Loucy (cell line): ENCODE data around the gene ERICH4.
A peak's percentile ranks its signal among the peaks of the same experiment; 100 is the strongest.

Source experiments
- H2AFZ ChIP-seq: fragments of 200-600 bp; sonication (generic); 2 replicates; pipeline ENCODE4 v1.6.0; 2016; ENCODE audit warnings: antibody characterized with exemption, mild to moderate bottlenecking, low read length, moderate library complexity
- H3F3A ChIP-seq: fragments of 200-600 bp; 2 replicates; pipeline ENCODE4 v1.6.0; 2016; ENCODE audit warnings: antibody characterized with exemption, low read depth, mild to moderate bottlenecking
- H3K27me3 ChIP-seq: fragments of 200-600 bp; sonication (generic); 2 replicates; pipeline ENCODE4 v1.6.1; 2014; ENCODE audit warnings: low read length, mild to moderate bottlenecking; ENCODE audit not compliant: insufficient read depth, poor library complexity, severe bottlenecking
- H3K36me3 ChIP-seq: fragments of 200-600 bp; sonication (generic); 2 replicates; pipeline ENCODE4 v1.6.1; 2016; ENCODE audit warnings: low read length; ENCODE audit not compliant: insufficient read depth
- H3K4me1 ChIP-seq: fragments of 200-600 bp; sonication (generic); 2 replicates; pipeline ENCODE4 v1.5.1; 2014; ENCODE audit warnings: low read length, mild to moderate bottlenecking; ENCODE audit not compliant: insufficient read depth, poor library complexity, severe bottlenecking
- H3K4me2 ChIP-seq: fragments of 200-600 bp; sonication (generic); 2 replicates; pipeline ENCODE4 v1.6.0; 2014; ENCODE audit warnings: antibody characterized with exemption, low read length, low read depth, mild to moderate bottlenecking; ENCODE audit not compliant: poor library complexity, severe bottlenecking
- H3K4me3 ChIP-seq: fragments of 200-600 bp; sonication (generic); 2 replicates; pipeline ENCODE4 v1.5.1; 2014; ENCODE audit warnings: low read length, mild to moderate bottlenecking, mixed read lengths; ENCODE audit not compliant: poor library complexity, severe bottlenecking
- H3K79me2 ChIP-seq: fragments of 200-600 bp; sonication (generic); 2 replicates; pipeline ENCODE4 v1.6.1; 2014; ENCODE audit warnings: low read length; ENCODE audit not compliant: insufficient read depth
- H3K9ac ChIP-seq: fragments of 200-600 bp; sonication (generic); 2 replicates; pipeline ENCODE4 v1.6.0; 2014; ENCODE audit warnings: mild to moderate bottlenecking, low read depth, low read length, moderate library complexity; ENCODE audit not compliant: poor library complexity, severe bottlenecking
- H3K9me2 ChIP-seq: fragments of 200-600 bp; sonication (generic); replicated peaks from 2 replicates; pipeline ENCODE4 v1.6.1; 2016; ENCODE audit warnings: low read depth, low read length, mixed read lengths
- H3K9me3 ChIP-seq: fragments of 200-600 bp; sonication (generic); 2 replicates; pipeline ENCODE4 v1.6.1; 2014; ENCODE audit warnings: mild to moderate bottlenecking, antibody characterized with exemption, low read length, low read depth; ENCODE audit not compliant: insufficient read depth
- H4K20me1 ChIP-seq: fragments of 200-600 bp; sonication (generic); 2 replicates; pipeline ENCODE4 v1.6.0; 2014; ENCODE audit warnings: antibody characterized with exemption, low read length, mild to moderate bottlenecking; ENCODE audit not compliant: insufficient read depth, poor library complexity, severe bottlenecking
- EZH2phosphoT487 ChIP-seq: fragments of 200-600 bp; IDR thresholded peaks from 2 replicates; pipeline ENCODE4 v1.6.1; 2018; ENCODE audit warnings: antibody characterized with exemption, mild to moderate bottlenecking, moderate library complexity, borderline replicate concordance
- TF ChIP-seq, protein P1 (sequence below): fragments of 200-600 bp; sonication (generic); conservative IDR thresholded peaks from 2 replicates; pipeline ENCODE4 v1.5.1; 2014; ENCODE audit warnings: mild to moderate bottlenecking, antibody characterized with exemption, low read length

ERICH4 gene

DNA sequence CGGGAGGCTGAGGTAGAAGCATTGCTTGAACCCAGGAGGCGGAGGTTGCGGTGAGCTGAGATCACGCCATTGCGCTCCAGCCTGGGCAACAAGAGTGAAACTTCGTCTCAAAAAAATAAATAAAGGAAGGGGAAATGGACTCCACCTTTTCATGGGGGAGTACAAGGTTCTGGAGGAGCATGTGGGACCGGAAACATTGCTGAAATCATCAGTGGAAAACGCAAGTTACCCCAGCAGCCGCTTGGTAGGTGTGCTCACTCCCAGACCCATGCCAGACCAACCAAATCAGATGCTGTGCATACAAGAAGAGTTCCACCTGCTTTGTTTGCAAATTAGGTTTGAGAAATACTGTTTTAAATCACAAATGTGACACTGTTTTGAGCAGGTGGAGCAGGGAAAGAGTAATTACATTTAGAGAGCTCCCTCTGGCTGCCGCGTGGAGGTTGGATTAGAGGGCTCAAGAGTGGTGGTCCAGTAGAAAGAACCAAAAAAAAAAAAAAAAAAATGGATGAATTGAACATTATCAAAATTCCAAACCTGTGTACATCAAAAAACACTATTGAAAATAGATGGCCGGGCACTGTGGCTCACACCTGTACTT is 4.9 kb downstream of the ERICH4 start:
- H3F3A ChIP-seq = no peaks in the 10 kb centered on the region
- H3K27me3 ChIP-seq = no peaks in the 10 kb centered on the region
- H3K36me3 ChIP-seq = no peaks in the 10 kb centered on the region
- no peak overlapping the region for H3K9ac ChIP-seq
- no peak overlapping the region for H3K4me2 ChIP-seq
- TF ChIP-seq, protein P1, sequence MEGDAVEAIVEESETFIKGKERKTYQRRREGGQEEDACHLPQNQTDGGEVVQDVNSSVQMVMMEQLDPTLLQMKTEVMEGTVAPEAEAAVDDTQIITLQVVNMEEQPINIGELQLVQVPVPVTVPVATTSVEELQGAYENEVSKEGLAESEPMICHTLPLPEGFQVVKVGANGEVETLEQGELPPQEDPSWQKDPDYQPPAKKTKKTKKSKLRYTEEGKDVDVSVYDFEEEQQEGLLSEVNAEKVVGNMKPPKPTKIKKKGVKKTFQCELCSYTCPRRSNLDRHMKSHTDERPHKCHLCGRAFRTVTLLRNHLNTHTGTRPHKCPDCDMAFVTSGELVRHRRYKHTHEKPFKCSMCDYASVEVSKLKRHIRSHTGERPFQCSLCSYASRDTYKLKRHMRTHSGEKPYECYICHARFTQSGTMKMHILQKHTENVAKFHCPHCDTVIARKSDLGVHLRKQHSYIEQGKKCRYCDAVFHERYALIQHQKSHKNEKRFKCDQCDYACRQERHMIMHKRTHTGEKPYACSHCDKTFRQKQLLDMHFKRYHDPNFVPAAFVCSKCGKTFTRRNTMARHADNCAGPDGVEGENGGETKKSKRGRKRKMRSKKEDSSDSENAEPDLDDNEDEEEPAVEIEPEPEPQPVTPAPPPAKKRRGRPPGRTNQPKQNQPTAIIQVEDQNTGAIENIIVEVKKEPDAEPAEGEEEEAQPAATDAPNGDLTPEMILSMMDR = peak; percentile 35
- TF ChIP-seq EZH2phosphoT487 = no peak
- H3K79me2 ChIP-seq = no peaks in the 10 kb centered on the region
- no peaks in the 10 kb centered on the region for H3K4me1 ChIP-seq
- no peaks in the 10 kb centered on the region for H3K9me2 ChIP-seq
- H3K4me3 ChIP-seq = no peak overlapping the region
- no peaks in the 10 kb centered on the region for H4K20me1 ChIP-seq
- no peak overlapping the region for H2AFZ ChIP-seq
- no peaks in the 10 kb centered on the region for H3K9me3 ChIP-seq

DNA sequence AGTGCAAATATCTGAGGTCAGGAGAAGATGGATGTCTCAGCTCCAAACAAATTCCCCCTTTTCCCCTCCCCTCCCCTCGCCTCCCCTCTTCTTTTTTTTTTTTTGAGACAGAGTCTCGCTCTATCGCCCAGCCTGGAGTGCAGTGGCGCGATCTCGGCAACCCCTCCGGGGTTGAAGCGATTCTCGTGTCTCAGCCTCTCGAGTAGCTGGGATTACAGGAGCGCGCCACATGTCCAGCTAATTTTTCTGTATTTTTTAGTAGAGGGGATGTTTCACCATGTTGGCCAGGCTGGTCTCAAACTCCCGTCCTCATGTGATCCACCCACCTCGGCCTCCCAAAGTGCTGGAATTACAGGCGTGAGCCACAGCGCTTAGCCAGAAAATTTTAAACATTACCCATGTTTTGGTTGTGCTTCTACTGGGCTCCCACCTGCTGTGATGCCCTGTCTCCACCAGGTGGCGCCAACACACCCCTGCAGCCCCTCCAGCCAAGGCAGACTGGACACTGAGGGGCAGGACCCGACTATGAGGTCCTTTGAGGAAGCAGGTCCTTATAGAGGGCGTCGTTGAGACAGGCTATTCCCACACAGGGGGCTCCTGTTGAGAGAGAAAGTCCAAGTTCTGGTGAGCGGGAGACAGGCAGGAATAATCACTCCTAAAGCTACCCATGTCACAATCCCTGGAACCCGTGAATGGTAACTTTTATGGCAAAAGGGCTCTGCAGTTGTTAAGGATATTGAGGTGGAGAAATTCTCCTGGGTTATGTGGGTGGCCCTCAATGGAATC is 6.3 kb downstream of the ERICH4 start:
- peak overlapping the region; percentile 63 for H3K4me3 ChIP-seq
- peak overlapping the region; percentile 37 for H3K9ac ChIP-seq
- no peaks in the 10 kb centered on the region for H3K9me2 ChIP-seq
- TF ChIP-seq, protein P1 = peak; percentile 99
- TF ChIP-seq EZH2phosphoT487 = no peak
- H3K27me3 ChIP-seq = no peaks in the 10 kb centered on the region
- H2AFZ ChIP-seq = peak overlapping the region; percentile 60
- no peaks in the 10 kb centered on the region for H3K4me1 ChIP-seq
- no peaks in the 10 kb centered on the region for H3K79me2 ChIP-seq
- H3F3A ChIP-seq = no peaks in the 10 kb centered on the region
- no peaks in the 10 kb centered on the region for H3K9me3 ChIP-seq
- no peaks in the 10 kb centered on the region for H3K36me3 ChIP-seq
- no peaks in the 10 kb centered on the region for H4K20me1 ChIP-seq
- H3K4me2 ChIP-seq = peak overlapping the region; percentile 68

DNA sequence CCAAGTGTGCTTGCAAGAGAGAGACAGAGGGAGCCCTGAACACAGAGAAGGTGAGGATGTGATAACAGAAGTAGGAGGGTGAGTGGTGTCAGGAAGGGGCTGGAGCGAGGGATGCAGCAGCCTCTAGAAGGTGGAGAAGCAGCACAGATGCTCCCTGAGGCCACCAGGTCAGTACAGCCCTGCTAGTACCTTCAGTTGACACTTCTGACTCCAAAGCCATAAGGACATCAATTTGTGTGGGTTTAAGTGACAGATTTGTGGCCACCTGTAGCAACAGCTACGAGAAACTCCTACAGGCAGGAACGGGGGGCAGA is 6.9 kb downstream of the ERICH4 start:
- no peaks in the 10 kb centered on the region for H3K9me2 ChIP-seq
- H4K20me1 ChIP-seq = no peaks in the 10 kb centered on the region
- H3K4me2 ChIP-seq = peak overlapping the region; percentile 68
- no peaks in the 10 kb centered on the region for H3K4me1 ChIP-seq
- H3K79me2 ChIP-seq = no peaks in the 10 kb centered on the region
- H3K4me3 ChIP-seq = no peak overlapping the region
- H3K36me3 ChIP-seq = no peaks in the 10 kb centered on the region
- H3K27me3 ChIP-seq = no peaks in the 10 kb centered on the region
- TF ChIP-seq, protein P1 = no peak
- no peak for TF ChIP-seq EZH2phosphoT487
- no peaks in the 10 kb centered on the region for H3F3A ChIP-seq
- H3K9ac ChIP-seq = no peak overlapping the region
- peak overlapping the region; percentile 60 for H2AFZ ChIP-seq
- H3K9me3 ChIP-seq = no peaks in the 10 kb centered on the region
